Measurements from ENCODE around the gene ITIH3. TPM values are rescaled to one million over a fixed set of nuclear protein-coding genes. Genes with fewer than 3 reads are reported as not detected.
"Not testable (repeated sequence)": the region's sequence is repeated elsewhere in the genome, so short reads cannot be mapped to it uniquely, and the experiment has no call there.

The ITIH3 gene
- total and polyA plus RNA-seq, 4 donors, result 0.92 to 6.2 (median 3.0) TPM

DNA sequence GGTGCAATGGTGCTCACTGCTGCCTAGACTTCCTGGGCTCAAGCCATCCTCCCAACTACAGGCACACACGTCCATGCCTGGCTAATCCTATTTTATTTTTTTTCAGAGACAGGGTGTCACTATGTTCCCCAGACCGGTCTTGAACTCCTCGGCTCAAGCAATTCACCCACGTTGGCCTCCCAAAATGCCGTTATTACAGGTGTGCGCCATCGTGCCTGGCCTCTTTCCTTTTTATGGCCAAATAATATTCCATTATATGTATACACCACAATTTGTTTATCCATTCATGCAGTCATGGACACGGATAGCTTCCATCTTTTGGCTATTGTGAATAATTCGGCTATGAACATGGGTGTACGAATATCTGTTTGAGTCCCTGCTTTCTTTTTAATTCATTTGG, 22.9 kb upstream of the ITIH3 start:
- peaks cover 5% of the 10 kb centered on the region for H3K4me1 ChIP-seq (ENCODE audit: control insufficient read depth, insufficient read depth, low read length)
- no peak overlapping the region for H3K4me3 ChIP-seq (ENCODE audit: low read depth, low read length)
- DNase-seq (ENCODE audit: low read depth in 4 of 6, low spot score in 6 of 6), result no peak
- 95% methylated on average over 7 of the region's 10 CpGs for WGBS (ENCODE audit: insufficient coverage)
- H3K27me3 ChIP-seq (ENCODE audit: control insufficient read depth, insufficient read depth, low read length), result no peaks in the 10 kb centered on the region
- no peaks in the 10 kb centered on the region for H3K9me3 ChIP-seq (ENCODE audit: control insufficient read depth, insufficient read depth, low read length)
- no peak overlapping the region for H3K27ac ChIP-seq (ENCODE audit: low read depth, low read length)
- H3K36me3 ChIP-seq (ENCODE audit: control insufficient read depth, insufficient read depth, low read length), result peaks cover 9% of the 10 kb centered on the region

DNA sequence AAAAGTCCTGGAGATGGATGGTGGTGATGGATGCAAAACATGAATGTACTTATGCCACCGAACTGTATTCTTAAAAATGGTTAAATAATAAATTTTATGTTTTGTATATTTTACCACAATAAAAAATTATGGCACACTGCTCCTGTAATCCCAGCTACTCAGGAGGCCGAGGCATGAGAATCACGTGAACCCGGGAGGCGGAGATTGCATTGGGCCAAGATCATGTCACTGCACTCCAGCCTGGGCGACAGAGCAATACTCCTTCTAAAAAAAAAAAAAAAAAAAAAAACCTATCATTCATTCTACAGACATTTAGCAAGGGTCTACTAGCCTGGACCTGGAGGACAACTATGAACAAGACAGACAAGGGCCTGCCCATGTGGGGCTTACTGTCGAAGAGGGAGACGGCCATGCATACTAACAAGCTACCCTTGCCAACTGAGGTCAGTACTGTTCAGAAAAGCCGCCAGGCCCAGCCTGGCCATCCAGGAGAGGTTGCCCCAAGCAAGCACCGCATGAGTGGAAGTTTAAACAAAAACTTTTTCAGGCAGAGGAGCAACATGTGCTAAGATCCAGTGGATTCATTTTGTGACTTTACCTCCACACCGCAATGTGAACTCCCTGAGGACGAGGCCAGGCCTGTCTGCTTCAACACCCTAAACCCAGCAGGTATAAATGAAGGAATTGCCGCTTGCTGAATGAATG, 21.1 kb upstream of the ITIH3 start:
- H3K4me1 ChIP-seq (ENCODE audit: control insufficient read depth, insufficient read depth, low read length), result peaks cover 5% of the 10 kb centered on the region
- H3K36me3 ChIP-seq (ENCODE audit: control insufficient read depth, insufficient read depth, low read length), result no peaks in the 10 kb centered on the region
- H3K9me3 ChIP-seq (ENCODE audit: control insufficient read depth, insufficient read depth, low read length), result no peaks in the 10 kb centered on the region
- H3K27ac ChIP-seq (ENCODE audit: low read depth, low read length), result no peak overlapping the region
- no peaks in the 10 kb centered on the region for H3K27me3 ChIP-seq (ENCODE audit: control insufficient read depth, insufficient read depth, low read length)
- no peak overlapping the region for H3K4me3 ChIP-seq (ENCODE audit: low read depth, low read length)
- WGBS (ENCODE audit: insufficient coverage), result 91% methylated on average over 11 of the region's 13 CpGs
- DNase-seq (ENCODE audit: low read depth in 4 of 6, low spot score in 6 of 6), result no peak

DNA sequence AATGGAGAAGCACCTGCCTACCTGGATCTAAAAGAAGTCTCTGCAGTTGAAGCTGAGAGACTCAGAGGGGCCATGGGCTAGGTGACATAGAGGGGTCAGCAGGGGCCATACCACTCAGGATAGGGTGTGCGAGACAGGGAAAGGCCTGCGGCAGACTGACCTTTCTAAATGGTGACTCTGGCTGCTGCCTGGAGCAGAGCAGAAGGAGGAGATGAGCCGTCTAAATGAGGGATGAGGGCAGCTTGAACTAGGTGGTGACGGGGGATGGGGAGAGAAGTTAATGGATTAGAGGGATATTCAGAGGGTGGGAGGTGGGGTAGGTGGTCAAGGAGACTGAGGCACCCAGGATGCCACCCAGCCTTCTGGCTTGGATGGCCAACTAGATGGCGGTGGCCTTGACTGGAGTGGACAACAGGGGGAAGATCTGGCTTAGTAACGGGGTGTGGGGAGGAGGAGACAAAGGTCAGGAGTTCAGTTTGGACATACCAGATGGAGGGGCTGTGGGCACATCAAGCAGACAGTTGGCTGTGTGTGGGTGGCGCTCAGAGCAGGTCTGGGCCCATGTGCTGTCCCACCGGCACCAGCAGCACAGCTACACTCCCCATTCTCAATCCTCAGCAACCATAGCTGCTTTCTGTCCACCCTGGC, 20.4 kb upstream of the ITIH3 start:
- H3K9me3 ChIP-seq (ENCODE audit: control insufficient read depth, insufficient read depth, low read length), result no peaks in the 10 kb centered on the region
- no peak for DNase-seq (ENCODE audit: low read depth in 4 of 6, low spot score in 6 of 6)
- 85% methylated on average over 8 of the region's 8 CpGs for WGBS (ENCODE audit: insufficient coverage)
- no peak overlapping the region for H3K27ac ChIP-seq (ENCODE audit: low read depth, low read length)
- H3K36me3 ChIP-seq (ENCODE audit: control insufficient read depth, insufficient read depth, low read length), result no peaks in the 10 kb centered on the region
- H3K27me3 ChIP-seq (ENCODE audit: control insufficient read depth, insufficient read depth, low read length), result no peaks in the 10 kb centered on the region
- no peak overlapping the region for H3K4me3 ChIP-seq (ENCODE audit: low read depth, low read length)
- peaks cover 5% of the 10 kb centered on the region for H3K4me1 ChIP-seq (ENCODE audit: control insufficient read depth, insufficient read depth, low read length)

DNA sequence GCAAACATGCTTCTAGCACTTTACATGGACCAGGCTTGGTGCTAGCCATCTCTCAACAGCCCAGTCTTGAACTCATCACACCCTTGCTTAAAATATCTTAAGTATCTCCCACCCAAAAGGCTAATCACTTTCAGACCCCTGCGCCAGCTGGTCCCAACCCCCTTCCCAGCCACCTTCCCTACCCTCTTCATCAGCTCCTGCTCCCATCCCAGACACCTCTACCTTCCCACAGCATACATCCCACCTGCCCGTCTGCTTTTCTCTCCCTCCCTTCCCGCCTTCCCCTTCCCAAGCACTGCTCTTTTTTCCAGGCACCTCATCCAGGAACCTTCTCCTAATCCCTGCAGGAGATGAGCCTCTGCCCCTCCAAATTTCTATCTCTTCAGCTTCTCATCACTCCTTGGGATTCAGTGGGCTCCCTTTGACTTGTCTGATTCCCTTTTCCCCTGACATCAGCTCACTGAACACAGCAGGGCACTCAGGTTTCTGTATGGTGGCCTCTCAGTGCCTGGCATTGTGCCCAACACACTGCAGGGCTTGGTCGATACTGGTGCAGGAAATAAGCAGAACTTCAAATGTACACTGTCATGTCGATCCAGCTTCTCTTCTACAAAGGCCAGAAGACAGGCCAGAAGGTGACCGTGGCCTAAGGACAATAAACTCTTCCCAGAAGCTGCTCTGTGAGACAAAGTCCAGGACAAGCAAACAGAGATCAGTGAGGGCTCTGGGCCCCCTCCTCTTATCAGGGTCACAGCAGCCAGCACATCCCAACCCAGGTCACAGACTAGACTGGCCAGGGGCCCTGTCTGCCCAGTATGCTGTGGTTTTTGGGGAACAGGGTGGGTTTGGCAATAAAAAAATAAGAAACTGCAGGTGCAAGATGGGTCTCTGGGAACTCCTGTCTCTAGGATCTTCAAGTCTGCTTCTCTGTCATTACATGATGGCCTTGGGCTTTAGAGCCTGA, 19.4 kb upstream of the ITIH3 start:
- Histone ChIP-seq H3K27ac (ENCODE audit: low read depth, low read length) (no peak overlapping the region), H3K4me3 (ENCODE audit: low read depth, low read length) (no peak overlapping the region), H3K27me3 (ENCODE audit: control insufficient read depth, insufficient read depth, low read length) (no peaks in the 10 kb centered on the region), H3K9me3 (ENCODE audit: control insufficient read depth, insufficient read depth, low read length) (no peaks in the 10 kb centered on the region), H3K36me3 (ENCODE audit: control insufficient read depth, insufficient read depth, low read length) (no peaks in the 10 kb centered on the region), H3K4me1 (ENCODE audit: control insufficient read depth, insufficient read depth, low read length) (peaks cover 5% of the 10 kb centered on the region)
- WGBS (ENCODE audit: insufficient coverage), result 60% methylated on average over 6 of the region's 6 CpGs
- DNase-seq (ENCODE audit: low read depth in 4 of 6, low spot score in 6 of 6), result no peak

DNA sequence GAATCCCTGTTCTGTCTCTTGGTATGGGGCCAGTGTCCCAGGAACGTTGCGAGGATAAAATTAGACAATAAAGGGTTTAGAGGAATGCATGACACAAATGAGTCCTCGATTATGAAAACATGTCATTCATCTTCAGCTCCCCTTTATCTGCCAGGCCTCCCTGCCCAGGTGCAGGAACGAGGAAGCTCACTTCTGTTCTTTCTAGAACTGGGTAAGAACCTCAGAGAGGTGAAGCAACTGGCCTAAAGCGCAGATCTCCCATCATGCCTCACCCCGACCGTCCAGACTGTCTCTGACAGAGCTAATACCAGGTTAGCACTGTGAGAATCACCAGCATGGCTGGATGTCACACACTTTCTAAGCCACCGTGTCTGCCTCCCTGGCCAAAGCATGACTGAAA, 18.7 kb upstream of the ITIH3 start:
- Histone ChIP-seq H3K4me1 (ENCODE audit: control insufficient read depth, insufficient read depth, low read length) (peaks cover 5% of the 10 kb centered on the region), H3K4me3 (ENCODE audit: low read depth, low read length) (no peak overlapping the region), H3K27me3 (ENCODE audit: control insufficient read depth, insufficient read depth, low read length) (peaks cover 2% of the 10 kb centered on the region), H3K9me3 (ENCODE audit: control insufficient read depth, insufficient read depth, low read length) (no peaks in the 10 kb centered on the region), H3K36me3 (ENCODE audit: control insufficient read depth, insufficient read depth, low read length) (no peaks in the 10 kb centered on the region), H3K27ac (ENCODE audit: low read depth, low read length) (no peak overlapping the region)
- DNase-seq (ENCODE audit: low read depth in 4 of 6, low spot score in 6 of 6), result no peak
- WGBS (ENCODE audit: insufficient coverage), result 65% methylated on average over 7 of the region's 8 CpGs

DNA sequence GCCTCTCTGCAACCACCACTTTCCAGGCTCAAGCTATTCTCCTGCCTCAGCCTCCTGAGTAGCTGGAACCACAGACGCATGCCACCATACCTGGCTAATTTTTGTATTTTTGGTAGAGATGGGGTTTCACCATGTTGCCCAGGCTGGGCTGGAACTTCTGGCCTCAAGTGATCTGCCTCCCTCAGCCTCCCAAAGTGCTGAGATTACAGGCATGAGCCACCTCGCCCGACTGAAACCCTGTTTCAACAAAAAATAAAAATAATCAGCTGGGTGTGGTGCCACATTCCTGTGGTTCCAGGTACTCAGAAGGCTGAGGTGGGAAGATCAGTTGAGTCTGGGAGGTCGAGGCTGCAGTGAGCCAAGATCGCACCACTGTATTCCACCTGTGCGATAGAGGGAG, 18.1 kb upstream of the ITIH3 start:
- not testable (repeated sequence) for H3K4me1 ChIP-seq (ENCODE audit: control insufficient read depth, insufficient read depth, low read length); DNase-seq (ENCODE audit: low read depth in 4 of 6, low spot score in 6 of 6); H3K27me3 ChIP-seq (ENCODE audit: control insufficient read depth, insufficient read depth, low read length); H3K9me3 ChIP-seq (ENCODE audit: control insufficient read depth, insufficient read depth, low read length); H3K27ac ChIP-seq (ENCODE audit: low read depth, low read length); H3K36me3 ChIP-seq (ENCODE audit: control insufficient read depth, insufficient read depth, low read length); H3K4me3 ChIP-seq (ENCODE audit: low read depth, low read length)
- WGBS (ENCODE audit: insufficient coverage), result 89% methylated on average over 3 of the region's 6 CpGs

DNA sequence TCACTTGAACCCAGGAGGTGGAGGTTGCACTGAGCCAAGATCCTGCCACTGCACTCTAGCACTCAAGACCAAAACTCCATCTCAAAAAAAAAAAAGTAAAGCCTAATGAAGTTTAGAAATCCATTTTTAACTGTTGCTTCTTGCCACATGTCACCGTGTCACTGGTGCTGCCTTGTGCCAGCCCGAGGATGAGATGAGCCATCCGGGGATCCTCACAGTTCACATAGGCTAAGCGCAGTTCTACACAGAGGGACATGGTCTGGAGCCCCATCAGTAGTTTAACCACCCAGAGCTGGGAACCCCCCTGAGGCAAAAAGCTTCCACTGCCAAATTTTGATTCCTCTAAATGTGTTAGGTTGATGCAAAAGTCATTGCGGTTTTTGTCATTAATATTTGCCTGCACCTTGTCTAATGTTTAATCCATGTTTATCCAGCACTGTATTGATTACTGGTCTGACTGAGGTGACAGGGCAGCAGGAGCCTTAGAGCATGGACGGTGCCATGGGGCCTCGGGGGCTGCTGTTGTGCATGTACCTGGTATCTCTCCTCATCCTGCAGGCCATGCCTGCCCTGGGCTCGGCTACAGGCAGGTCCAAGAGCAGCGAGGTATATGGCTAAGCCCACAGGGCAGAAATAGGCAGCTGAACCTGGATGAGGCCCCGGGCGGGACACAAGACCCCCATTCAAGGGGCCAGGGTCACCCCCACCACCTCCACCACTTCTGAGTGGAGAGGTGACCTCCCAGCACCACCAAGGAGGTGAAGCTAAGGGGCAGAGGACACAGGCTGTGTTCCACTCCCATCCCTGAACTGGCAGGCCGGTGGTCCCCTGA, 17.3 kb upstream of the ITIH3 start, which contains the start of gene ITIH1:
Gene ITIH1, plus strand, starts transcription at position 473 of the 832 bp plus-strand sequence. Its CDS starts 17 bp downstream, at position 490.
- 83% methylated on average over 9 of the region's 12 CpGs for WGBS (ENCODE audit: insufficient coverage)

DNA sequence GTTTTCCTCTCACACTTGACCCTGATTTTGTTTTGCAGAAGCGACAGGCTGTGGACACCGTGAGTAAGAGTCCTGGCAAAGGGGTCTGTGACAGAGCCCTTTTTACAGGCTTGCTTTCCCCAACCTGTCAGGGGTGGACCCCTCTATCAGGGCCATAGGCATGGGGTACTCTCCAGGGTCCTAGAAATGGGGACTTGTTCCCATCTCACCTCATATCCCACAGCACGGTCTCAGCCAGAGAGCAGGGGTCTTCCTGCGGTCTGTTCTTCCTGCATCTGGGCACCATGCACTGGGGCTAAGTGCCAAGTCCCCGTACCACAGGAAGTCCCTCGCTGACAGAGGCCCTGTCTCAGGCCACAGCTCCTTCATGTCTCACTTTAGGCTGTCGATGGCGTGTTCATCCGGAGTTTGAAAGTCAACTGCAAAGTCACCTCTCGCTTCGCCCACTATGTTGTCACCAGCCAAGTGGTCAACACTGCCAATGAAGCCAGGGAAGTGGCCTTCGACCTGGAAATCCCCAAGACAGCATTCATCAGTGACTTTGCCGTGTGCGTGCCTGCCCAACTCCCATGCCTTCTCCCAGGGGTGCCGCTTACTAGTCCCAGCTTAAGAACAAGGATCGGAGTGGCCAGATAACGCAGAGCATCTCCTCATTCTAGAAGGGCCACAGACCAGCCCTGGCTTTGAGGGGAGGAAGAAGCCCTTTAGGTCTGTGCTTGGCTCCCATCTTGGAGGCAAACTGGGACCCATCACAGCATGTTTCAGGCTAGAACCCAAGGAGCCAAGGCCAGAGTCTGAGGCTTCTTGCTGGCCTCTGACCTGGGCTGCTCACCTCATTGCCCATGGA, 16.4 kb upstream of the ITIH3 start:
- no peaks in the 10 kb centered on the region for H3K36me3 ChIP-seq (ENCODE audit: control insufficient read depth, insufficient read depth, low read length)
- 80% methylated on average over 17 of the region's 17 CpGs for WGBS (ENCODE audit: insufficient coverage)
- no peak for DNase-seq (ENCODE audit: low read depth in 4 of 6, low spot score in 6 of 6)

More for the DNA sequence above, 17.3 kb upstream of the ITIH3 start, which contains the start of gene ITIH1:
- Histone ChIP-seq H3K27me3 (ENCODE audit: control insufficient read depth, insufficient read depth, low read length) (peaks cover 2% of the 10 kb centered on the region), H3K27ac (ENCODE audit: low read depth, low read length) (no peak within 1 kb of the TSS), H3K4me1 (ENCODE audit: control insufficient read depth, insufficient read depth, low read length) (no peaks in the 10 kb centered on the region), H3K9me3 (ENCODE audit: control insufficient read depth, insufficient read depth, low read length) (no peaks in the 10 kb centered on the region), H3K36me3 (ENCODE audit: control insufficient read depth, insufficient read depth, low read length) (no peaks in the 10 kb centered on the region), H3K4me3 (ENCODE audit: low read depth, low read length) (no peak within 1 kb of the TSS)
- no peak for DNase-seq (ENCODE audit: low read depth in 4 of 6, low spot score in 6 of 6)

More for the DNA sequence above, 16.4 kb upstream of the ITIH3 start:
- H3K9me3 ChIP-seq (ENCODE audit: control insufficient read depth, insufficient read depth, low read length), result no peaks in the 10 kb centered on the region
- H3K4me3 ChIP-seq (ENCODE audit: low read depth, low read length), result no peak overlapping the region
- no peaks in the 10 kb centered on the region for H3K4me1 ChIP-seq (ENCODE audit: control insufficient read depth, insufficient read depth, low read length)
- peaks cover 2% of the 10 kb centered on the region for H3K27me3 ChIP-seq (ENCODE audit: control insufficient read depth, insufficient read depth, low read length)
- no peak overlapping the region for H3K27ac ChIP-seq (ENCODE audit: low read depth, low read length)

Data from spinal cord (tissue), 10 donors.